ENCODE results near the gene CDK4. TPM values are rescaled to one million over a fixed set of nuclear protein-coding genes. Genes with fewer than 3 reads are reported as not detected.
A peak's percentile ranks its signal among the peaks of the same experiment; 100 is the strongest.

The CDK4 gene
- total RNA-seq, 1 donor from 2014 or later: 227 TPM

GRCh38 chr12:57769594-57769993 is 17.5 kb upstream of the CDK4 start:
- H3K36me3 Mint-ChIP-seq (ENCODE audit: low read depth): peaks cover 36% of the 10 kb centered on the region
- H3K4me3 Mint-ChIP-seq: peak overlapping the region; percentile 93
- peaks cover 44% of the 10 kb centered on the region for H3K4me1 Mint-ChIP-seq (ENCODE audit: low read depth)
- DNase-seq (ENCODE audit: low spot score): no peak
- H3K27ac Mint-ChIP-seq: peak overlapping the region; percentile 1
- H3K27me3 Mint-ChIP-seq (ENCODE audit: insufficient read depth): peaks cover 5% of the 10 kb centered on the region
- intact Hi-C loops (cut with micrococcal nuclease): no loop called here
- no peaks in the 10 kb centered on the region for H3K9me3 Mint-ChIP-seq

- H3K9me3 Mint-ChIP-seq: no peaks in the 10 kb centered on the region
Observed at GRCh38 chr12:57767876-57768275, 15.8 kb upstream of the CDK4 start.

GRCh38 chr12:57767305-57767698 is 15.2 kb upstream of the CDK4 start:
- H3K4me1 Mint-ChIP-seq (ENCODE audit: low read depth): peaks cover 49% of the 10 kb centered on the region
- peaks cover 49% of the 10 kb centered on the region for H3K36me3 Mint-ChIP-seq (ENCODE audit: low read depth)
- peaks cover 5% of the 10 kb centered on the region for H3K27me3 Mint-ChIP-seq (ENCODE audit: insufficient read depth)
- H3K27ac Mint-ChIP-seq: no peak overlapping the region
- no peak for DNase-seq (ENCODE audit: low spot score)
- peak overlapping the region; percentile 89 for H3K4me3 Mint-ChIP-seq
- no peaks in the 10 kb centered on the region for H3K9me3 Mint-ChIP-seq
- intact Hi-C loops (cut with micrococcal nuclease): no loop called here

More at GRCh38 chr12:57767876-57768275, 15.8 kb upstream of the CDK4 start:
- peaks cover 49% of the 10 kb centered on the region for H3K36me3 Mint-ChIP-seq (ENCODE audit: low read depth)
- no peak for DNase-seq (ENCODE audit: low spot score)
- intact Hi-C loops (cut with micrococcal nuclease): no loop called here
- no peak overlapping the region for H3K4me3 Mint-ChIP-seq
- peaks cover 5% of the 10 kb centered on the region for H3K27me3 Mint-ChIP-seq (ENCODE audit: insufficient read depth)
- H3K4me1 Mint-ChIP-seq (ENCODE audit: low read depth): peaks cover 50% of the 10 kb centered on the region
- H3K27ac Mint-ChIP-seq: no peak overlapping the region

GRCh38 chr12:57766464-57767304 is 14.6 kb upstream of the CDK4 start, which contains the start of gene CYP27B1:
TSS of gene CYP27B1 (minus strand) at chr12:57767078. CDS start at chr12:57767041, 37 bp downstream.
- Mint-ChIP-seq H3K27me3 (ENCODE audit: insufficient read depth) (peaks cover 5% of the 10 kb centered on the region), H3K4me1 (ENCODE audit: low read depth) (peaks cover 46% of the 10 kb centered on the region), H3K36me3 (ENCODE audit: low read depth) (peaks cover 47% of the 10 kb centered on the region), H3K4me3 (peak within 1 kb of the TSS; percentile 89), H3K9me3 (no peaks in the 10 kb centered on the region), H3K27ac (peak within 1 kb of the TSS; percentile 40)
- intact Hi-C loops (cut with micrococcal nuclease): no loop called here
- DNase-seq (ENCODE audit: low spot score): no peak

- intact Hi-C loops (cut with micrococcal nuclease): loop anchor here (1.0 kb wide), 1 partner anchor 10 kb away; no protein-coding TSS in a partner anchor
- no peaks in the 10 kb centered on the region for H3K9me3 Mint-ChIP-seq
- H3K4me1 Mint-ChIP-seq (ENCODE audit: low read depth): peaks cover 38% of the 10 kb centered on the region
- peak overlapping the region; percentile 89 for H3K4me3 Mint-ChIP-seq
- peak overlapping the region; percentile 58 for H3K27ac Mint-ChIP-seq
- no peak for DNase-seq (ENCODE audit: low spot score)
- H3K36me3 Mint-ChIP-seq (ENCODE audit: low read depth): peaks cover 42% of the 10 kb centered on the region
- H3K27me3 Mint-ChIP-seq (ENCODE audit: insufficient read depth): peaks cover 5% of the 10 kb centered on the region
Observed at GRCh38 chr12:57765698-57766463, 13.8 kb upstream of the CDK4 start.

- peaks cover 31% of the 10 kb centered on the region for H3K4me1 Mint-ChIP-seq (ENCODE audit: low read depth)
Observed at GRCh38 chr12:57765003-57765697, 13.0 kb upstream of the CDK4 start.

GRCh38 chr12:57764662-57765002 is 12.5 kb upstream of the CDK4 start:
- Mint-ChIP-seq H3K4me3 (peak overlapping the region; percentile 89), H3K4me1 (ENCODE audit: low read depth) (peaks cover 28% of the 10 kb centered on the region), H3K36me3 (ENCODE audit: low read depth) (peaks cover 36% of the 10 kb centered on the region), H3K9me3 (no peaks in the 10 kb centered on the region), H3K27ac (peak overlapping the region; percentile 48), H3K27me3 (ENCODE audit: insufficient read depth) (peaks cover 5% of the 10 kb centered on the region)
- DNase-seq (ENCODE audit: low spot score): no peak
- intact Hi-C loops (cut with micrococcal nuclease): loop anchor here (1.0 kb wide), 1 partner anchor 8 kb away; no protein-coding TSS in a partner anchor

More at GRCh38 chr12:57765003-57765697, 13.0 kb upstream of the CDK4 start:
- peak overlapping the region; percentile 58 for H3K27ac Mint-ChIP-seq
- peaks cover 36% of the 10 kb centered on the region for H3K36me3 Mint-ChIP-seq (ENCODE audit: low read depth)
- no peaks in the 10 kb centered on the region for H3K9me3 Mint-ChIP-seq
- peak; percentile 44 for DNase-seq (ENCODE audit: low spot score)
- H3K27me3 Mint-ChIP-seq (ENCODE audit: insufficient read depth): peaks cover 5% of the 10 kb centered on the region
- intact Hi-C loops (cut with micrococcal nuclease): loop anchor here (1.0 kb wide), 1 partner anchor 9 kb away; no protein-coding TSS in a partner anchor
- H3K4me3 Mint-ChIP-seq: peak overlapping the region; percentile 89

GRCh38 chr12:57763881-57764661 is 12.0 kb upstream of the CDK4 start:
- H3K36me3 Mint-ChIP-seq (ENCODE audit: low read depth): peaks cover 37% of the 10 kb centered on the region

GRCh38 chr12:57762463-57762862 is 10.4 kb upstream of the CDK4 start:
- no peak overlapping the region for H3K27ac Mint-ChIP-seq
- peaks cover 5% of the 10 kb centered on the region for H3K27me3 Mint-ChIP-seq (ENCODE audit: insufficient read depth)
- no peak for DNase-seq (ENCODE audit: low spot score)
- H3K36me3 Mint-ChIP-seq (ENCODE audit: low read depth): peaks cover 32% of the 10 kb centered on the region
- H3K4me3 Mint-ChIP-seq: no peak overlapping the region
- intact Hi-C loops (cut with micrococcal nuclease): no loop called here
- H3K9me3 Mint-ChIP-seq: no peaks in the 10 kb centered on the region
- H3K4me1 Mint-ChIP-seq (ENCODE audit: low read depth): peaks cover 34% of the 10 kb centered on the region

More at GRCh38 chr12:57763881-57764661, 12.0 kb upstream of the CDK4 start:
- intact Hi-C loops (cut with micrococcal nuclease): no loop called here
- Mint-ChIP-seq H3K27ac (peak overlapping the region; percentile 7), H3K4me1 (ENCODE audit: low read depth) (peaks cover 33% of the 10 kb centered on the region), H3K9me3 (no peaks in the 10 kb centered on the region), H3K27me3 (ENCODE audit: insufficient read depth) (peaks cover 5% of the 10 kb centered on the region), H3K4me3 (peak overlapping the region; percentile 89)
- DNase-seq (ENCODE audit: low spot score): no peak

- H3K27me3 Mint-ChIP-seq (ENCODE audit: insufficient read depth): peaks cover 4% of the 10 kb centered on the region
- peaks cover 31% of the 10 kb centered on the region for H3K36me3 Mint-ChIP-seq (ENCODE audit: low read depth)
- H3K27ac Mint-ChIP-seq: no peak overlapping the region
- DNase-seq (ENCODE audit: low spot score): no peak
- H3K4me1 Mint-ChIP-seq (ENCODE audit: low read depth): peaks cover 34% of the 10 kb centered on the region
- H3K9me3 Mint-ChIP-seq: no peaks in the 10 kb centered on the region
- intact Hi-C loops (cut with micrococcal nuclease): no loop called here
- no peak overlapping the region for H3K4me3 Mint-ChIP-seq
Observed at GRCh38 chr12:57761391-57761998, 9.4 kb upstream of the CDK4 start.

- Mint-ChIP-seq H3K4me1 (ENCODE audit: low read depth) (peaks cover 34% of the 10 kb centered on the region), H3K36me3 (ENCODE audit: low read depth) (peaks cover 31% of the 10 kb centered on the region), H3K9me3 (no peaks in the 10 kb centered on the region), H3K4me3 (no peak overlapping the region), H3K27ac (no peak overlapping the region), H3K27me3 (ENCODE audit: insufficient read depth) (no peaks in the 10 kb centered on the region)
- intact Hi-C loops (cut with micrococcal nuclease): no loop called here
- DNase-seq (ENCODE audit: low spot score): no peak
Observed at GRCh38 chr12:57760347-57760982, 8.4 kb upstream of the CDK4 start.
